HCT116 (cell line): ENCODE measurements around the gene CBL. TPM values are rescaled to one million over a fixed set of nuclear protein-coding genes. Genes with fewer than 3 reads are reported as not detected.

Experiments
- ATAC-seq: fragments of 200-7000 bp; cut with Tn5 transposase; 2 replicates; pipeline ENCODE4 v1.9.1; 2020; ENCODE audit warnings: mild to moderate bottlenecking, moderate library complexity
- BruUV-seq: library from RNA; stranded (reverse); fragments of 400-500 nt; replicated peaks from 2 replicates; lab custom pipeline; 2021; lab: Mats Ljungman, UMichigan
- CTCF ChIA-PET: fragments of 300-600 bp; sonication (Branson Sonifier 250); formaldehyde crosslinking; loops from one replicate; lab custom pipeline; 2021; ENCODE audit warnings: antibody characterized with exemption; lab: Charles Lee
- POLR2A ChIA-PET: fragments of 300-600, 350-600 bp; sonication (Branson Sonifier 250); formaldehyde crosslinking; loops from one replicate; lab custom pipeline; 2021; ENCODE audit warnings: antibody characterized with exemption; lab: Charles Lee
- RAD21 ChIA-PET, 2 experiments: fragments of 300-600 bp; sonication (Branson Sonifier 250); formaldehyde crosslinking; loops; one replicate each; lab custom pipeline; 2023; ENCODE audit warnings: low total read pairs in 2 of 2; ENCODE audit not compliant: uncharacterized antibody in 2 of 2, unreplicated experiment in 2 of 2, low non-redundant PET in 1 of 2; lab: Charles Lee
- DNase-seq: peaks from one replicate; pipeline ENCODE4 v3.0.0-alpha.2; 2010; ENCODE audit warnings: low read depth, low spot score
- H2AFZ ChIP-seq: fragments of 200-600 bp; shearing (Covaris generic), sonication (generic); 2 replicates; pipeline ENCODE4 v1.6.1; 2017; ENCODE audit warnings: low read depth, mixed run types, mixed read lengths, antibody characterized with exemption, low read length; ENCODE audit not compliant: poor library complexity, severe bottlenecking
- H3K27ac ChIP-seq: 2 replicates; pipeline ENCODE4 v1.5.1; 2012; ENCODE audit warnings: low read depth, low read length
- H3K27me3 ChIP-seq: fragments of 200-600 bp; sonication (generic); 2 replicates; pipeline ENCODE4 v1.6.1; 2016; ENCODE audit warnings: mixed run types, low read length, mixed read lengths; ENCODE audit not compliant: insufficient read depth
- H3K36me3 ChIP-seq, 2 experiments: fragments of 200-500 bp in 1 of 2; fragments of 200-600 bp in 1 of 2; sonication (Bioruptor generic) in 1 of 2; sonication (generic) in 1 of 2; 2 replicates each; pipeline versions ENCODE4 v1.5.1 to v1.6.1; 2014 to 2016; ENCODE audit warnings: low read length in 2 of 2, inconsistent platforms in 1 of 2, mixed read lengths in 1 of 2, mixed run types in 1 of 2; ENCODE audit not compliant: insufficient read depth in 2 of 2, control insufficient read depth in 1 of 2
- H3K4me1 ChIP-seq, 2 experiments: fragments of 200-600 bp in 1 of 2; sonication (generic) in 1 of 2; 2 replicates each; pipeline versions ENCODE4 v1.5.1 to v1.6.1; 2012 to 2017; ENCODE audit warnings: low read length in 2 of 2, inconsistent platforms in 1 of 2, mild to moderate bottlenecking in 1 of 2, mixed read lengths in 1 of 2, mixed run types in 1 of 2, moderate library complexity in 1 of 2; ENCODE audit not compliant: insufficient read depth in 2 of 2, control insufficient read depth in 1 of 2
- H3K4me2 ChIP-seq: fragments of 200-600 bp; sonication (generic); 2 replicates; pipeline ENCODE4 v1.6.1; 2017; ENCODE audit warnings: mixed run types, low read length, mixed read lengths
- H3K4me3 ChIP-seq, 2 experiments: fragments of 200-600 bp in 1 of 2; sonication (generic) in 1 of 2; replicated peaks in 1 of 2; 2 replicates each; pipeline ENCODE4 v1.5.1; 2011 to 2016; ENCODE audit warnings: low read length in 2 of 2, control low read depth in 1 of 2, low read depth in 1 of 2, mild to moderate bottlenecking in 1 of 2, mixed read lengths in 1 of 2, mixed run types in 1 of 2
- H3K79me2 ChIP-seq: fragments of 200-600 bp; sonication (generic); 2 replicates; pipeline ENCODE4 v1.6.1; 2017; ENCODE audit warnings: mild to moderate bottlenecking, mixed run types, low read length, moderate library complexity, mixed read lengths; ENCODE audit not compliant: insufficient read depth
- H3K9ac ChIP-seq: fragments of 200-600 bp; sonication (generic); 2 replicates; pipeline ENCODE4 v1.6.1; 2016; ENCODE audit warnings: low read length, mixed read lengths
- H3K9me2 ChIP-seq: fragments of 200-600 bp; sonication (generic), shearing (Covaris generic); 2 replicates; pipeline ENCODE4 v1.6.1; 2017; ENCODE audit warnings: mixed run types, mild to moderate bottlenecking, moderate library complexity; ENCODE audit not compliant: insufficient read depth
- H3K9me3 ChIP-seq, 2 experiments: fragments of 200-500 bp in 1 of 2; fragments of 200-600 bp in 1 of 2; sonication (Bioruptor generic) in 1 of 2; sonication (generic) in 1 of 2; 2 replicates each; pipeline ENCODE4 v1.6.1; 2014 to 2017; ENCODE audit warnings: low read length in 2 of 2, mixed read lengths in 2 of 2, inconsistent platforms in 1 of 2, low read depth in 1 of 2, mild to moderate bottlenecking in 1 of 2, mixed run types in 1 of 2, moderate library complexity in 1 of 2; ENCODE audit not compliant: control insufficient read depth in 1 of 2, insufficient read depth in 1 of 2
- H4K20me1 ChIP-seq: fragments of 200-600 bp; sonication (generic), shearing (Covaris generic); 2 replicates; pipeline ENCODE4 v1.6.1; 2017; ENCODE audit warnings: mixed run types, mild to moderate bottlenecking, moderate library complexity; ENCODE audit not compliant: insufficient read depth
- ATF3 ChIP-seq: IDR thresholded peaks from 2 replicates; pipeline ENCODE4 v1.6.1; 2012
- CBX3 ChIP-seq: IDR thresholded peaks from 2 replicates; pipeline ENCODE4 v1.6.1; 2012; ENCODE audit warnings: low read depth
- CTCF ChIP-seq, 3 experiments: fragments of 200-600 bp in 1 of 3; sonication (generic) in 1 of 3; IDR thresholded peaks in 2 of 3; conservative IDR thresholded peaks in 1 of 3; 2 replicates each; pipeline ENCODE4 v1.5.1; 2012 to 2017; ENCODE audit warnings: low read depth in 2 of 3, low read length in 2 of 3, antibody characterized with exemption in 1 of 3, borderline replicate concordance in 1 of 3, control low read depth in 1 of 3, mild to moderate bottlenecking in 1 of 3, mixed read lengths in 1 of 3, mixed run types in 1 of 3, moderate library complexity in 1 of 3; ENCODE audit not compliant: insufficient read depth in 1 of 3
- EGR1 ChIP-seq: IDR thresholded peaks from 2 replicates; pipeline ENCODE4 v1.6.1; 2012; ENCODE audit warnings: low read depth
- EZH2 ChIP-seq: fragments of 200-600 bp; sonication (generic); IDR thresholded peaks from 2 replicates; pipeline ENCODE4 v1.6.1; 2017; ENCODE audit warnings: antibody characterized with exemption, mixed run types
- MAX ChIP-seq: IDR thresholded peaks from 2 replicates; pipeline ENCODE4 v1.6.1; 2012
- POLR2A ChIP-seq: IDR thresholded peaks from 2 replicates; pipeline ENCODE4 v1.7.0; 2011; ENCODE audit warnings: borderline replicate concordance; ENCODE audit not compliant: insufficient read depth, insufficient read length; ENCODE audit errors: extremely low read depth
- POLR2AphosphoS5 ChIP-seq: IDR thresholded peaks from 2 replicates; pipeline ENCODE4 v1.6.1; 2011; ENCODE audit warnings: mild to moderate bottlenecking, low read depth, low read length, moderate library complexity
- RAD21 ChIP-seq: IDR thresholded peaks from 2 replicates; pipeline ENCODE4 v1.6.1; 2012; ENCODE audit warnings: low read depth, mild to moderate bottlenecking
- REST ChIP-seq: IDR thresholded peaks from 2 replicates; pipeline ENCODE4 v1.6.1; 2012; ENCODE audit warnings: low read depth
- SIN3A ChIP-seq: IDR thresholded peaks from 2 replicates; pipeline ENCODE4 v1.6.1; 2012; ENCODE audit warnings: low read depth
- TCF7L2 ChIP-seq: IDR thresholded peaks from 2 replicates; pipeline ENCODE4 v1.7.0; 2011; ENCODE audit warnings: borderline replicate concordance, inconsistent platforms; ENCODE audit not compliant: insufficient read depth, insufficient read length; ENCODE audit errors: extremely low read depth
- YY1 ChIP-seq: IDR thresholded peaks from 2 replicates; pipeline ENCODE4 v1.6.1; 2011; ENCODE audit warnings: low read length, low read depth, moderate library complexity, mild to moderate bottlenecking; ENCODE audit not compliant: insufficient replicate concordance; ENCODE audit errors: extremely low read depth
- ZFX ChIP-seq: fragments of 450-650 bp; IDR thresholded peaks from 2 replicates; pipeline ENCODE4 v1.6.1; 2017
- intact Hi-C: fragments of 100-400 bp; cut with micrococcal nuclease; formaldehyde crosslinking; loops from 2 replicates; pipeline ENCODE4 v1.10.0; 2022
- total RNA-seq: library from RNA; stranded (reverse); gene quantifications from one replicate; pipeline ENCODE4 v1.2.1, GENCODE V29; 2021; ENCODE audit not compliant: unreplicated experiment

Gene CBL
- total RNA-seq, 1 experiment from 2014 or later = 31.1 TPM

GRCh38 chr11:119307219-119307618, 101.1 kb downstream of the CBL start:
- no peaks in the 10 kb centered on the region for H4K20me1 ChIP-seq
- H2AFZ ChIP-seq = no peak overlapping the region
- H3K79me2 ChIP-seq = no peaks in the 10 kb centered on the region
- no peaks in the 10 kb centered on the region for H3K9me2 ChIP-seq
- CTCF ChIA-PET = interaction anchor here (1.1 kb wide), 1 partner anchor 16 kb away, joined by 3 read pairs; no protein-coding TSS in a partner anchor
- RAD21 ChIA-PET = no interaction called here
- TF ChIP-seq CTCF (IDR thresholded peaks at IDR 0.05 in 2 of 3, conservative IDR thresholded peaks at IDR 0.05 in 1 of 3; ENCODE audit: borderline replicate concordance in 1 of 3, insufficient read depth in 1 of 3, low read depth in 2 of 3, low read length in 2 of 3) = peak in 1 of 3 experiments; percentile 27; a peak in 1 of 6 replicates
- no peak for TF ChIP-seq POLR2AphosphoS5
- no peak for TF ChIP-seq YY1
- peak; percentile 47; the same call in 1 of the 2 replicates for TF ChIP-seq RAD21
- no peak for TF ChIP-seq ZFX
- TF ChIP-seq, all 23 proteins: peak for 2
- Histone ChIP-seq H3K4me3 (no peak overlapping the region), H3K4me2 (no peak overlapping the region), H3K4me1 (no peaks in the 10 kb centered on the region), H3K27ac (no peak overlapping the region), H3K9me3 (no peaks in the 10 kb centered on the region), H3K27me3 (no peaks in the 10 kb centered on the region), H3K9ac (no peak overlapping the region), H3K36me3 (peaks cover 3 to 9% of the 10 kb centered on the region in 2 experiments; a peak in 2 of 4 replicates)
- ATAC-seq = peak; percentile 30; the same call in 1 of the 2 replicates
- intact Hi-C loops = no loop called here
- DNase-seq = no peak
- POLR2A ChIA-PET = interaction anchor here (1.0 to 1.2 kb wide), 2 partner anchors 10 to 11 kb away, joined by 3 read pairs; partner anchors contain the start of gene MCAM
- no TSS peak for BruUV-seq

- no TSS peak for BruUV-seq
- Histone ChIP-seq H4K20me1 (no peaks in the 10 kb centered on the region), H3K4me1 (no peaks in the 10 kb centered on the region), H3K9me3 (no peaks in the 10 kb centered on the region), H3K4me3 (no peak overlapping the region), H3K27me3 (no peaks in the 10 kb centered on the region), H3K4me2 (no peak overlapping the region), H2AFZ (no peak overlapping the region), H3K9ac (no peak overlapping the region), H3K9me2 (no peaks in the 10 kb centered on the region), H3K36me3 (peaks cover 0 to 12% of the 10 kb centered on the region in 2 experiments; a peak in 2 of 4 replicates), H3K79me2 (no peaks in the 10 kb centered on the region), H3K27ac (no peak overlapping the region)
- ChIA-PET POLR2A (interaction anchor here (0.7 to 1.2 kb wide), 3 partner anchors 9 to 10 kb away, joined by 3 read pairs; partner anchors contain the start of gene MCAM), RAD21 (no interaction called here), CTCF (interaction anchor here (1.1 kb wide), 1 partner anchor 15 kb away, joined by 3 read pairs; no protein-coding TSS in a partner anchor)
- intact Hi-C loops = no loop called here
- DNase-seq = no peak
- ATAC-seq = no peak
- TF ChIP-seq MAX (no peak), TCF7L2 (no peak), EZH2 (no peak), YY1 (no peak), RAD21 (no peak), CBX3 (no peak), ATF3 (no peak), REST (no peak), SIN3A (no peak), EGR1 (no peak), POLR2A (no peak)
These were observed 101.8 kb downstream of the CBL start for GRCh38 chr11:119307974-119308373.
